PC-3 (cell line): ENCODE measurements around the gene MED13L.

Experiments
- EZH2 ChIP-seq: fragments of 300-600 bp; sonication (generic); IDR thresholded peaks from one replicate; pipeline ENCODE4 v1.6.1; 2017; ENCODE audit warnings: antibody characterized with exemption, mild to moderate bottlenecking, low read length; ENCODE audit not compliant: unreplicated experiment
- EZH2phosphoT487 ChIP-seq: fragments of 300-600 bp; sonication (generic); IDR thresholded peaks from 2 replicates; pipeline ENCODE4 v1.6.1; 2018; ENCODE audit warnings: mild to moderate bottlenecking, antibody characterized with exemption, low read length, borderline replicate concordance
- TF ChIP-seq, protein P1 (sequence below): fragments of 300-600 bp; sonication (generic); conservative IDR thresholded peaks from 2 replicates; pipeline ENCODE4 v1.5.1; 2017; ENCODE audit warnings: antibody characterized with exemption, low read depth, mild to moderate bottlenecking, low read length

DNA sequence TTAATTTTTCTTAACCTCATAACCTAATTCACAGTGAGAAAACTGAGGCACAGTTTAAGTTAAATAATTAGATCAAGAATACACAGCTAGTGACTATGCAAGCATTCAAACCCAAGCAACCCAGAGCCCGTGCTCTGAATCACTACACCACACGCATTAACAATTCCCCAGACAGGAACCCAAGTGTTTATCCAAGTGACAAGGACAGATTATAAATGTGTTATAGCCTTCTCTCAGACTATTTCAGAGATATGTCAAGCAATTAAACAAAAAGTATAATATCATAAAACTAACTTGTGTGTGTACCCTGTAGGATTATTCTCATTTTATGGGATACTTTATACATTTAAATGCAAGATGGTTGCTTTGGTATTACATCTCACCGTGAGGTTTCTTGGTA lies 43.8 kb downstream of the MED13L start:
- TF ChIP-seq, protein P1, sequence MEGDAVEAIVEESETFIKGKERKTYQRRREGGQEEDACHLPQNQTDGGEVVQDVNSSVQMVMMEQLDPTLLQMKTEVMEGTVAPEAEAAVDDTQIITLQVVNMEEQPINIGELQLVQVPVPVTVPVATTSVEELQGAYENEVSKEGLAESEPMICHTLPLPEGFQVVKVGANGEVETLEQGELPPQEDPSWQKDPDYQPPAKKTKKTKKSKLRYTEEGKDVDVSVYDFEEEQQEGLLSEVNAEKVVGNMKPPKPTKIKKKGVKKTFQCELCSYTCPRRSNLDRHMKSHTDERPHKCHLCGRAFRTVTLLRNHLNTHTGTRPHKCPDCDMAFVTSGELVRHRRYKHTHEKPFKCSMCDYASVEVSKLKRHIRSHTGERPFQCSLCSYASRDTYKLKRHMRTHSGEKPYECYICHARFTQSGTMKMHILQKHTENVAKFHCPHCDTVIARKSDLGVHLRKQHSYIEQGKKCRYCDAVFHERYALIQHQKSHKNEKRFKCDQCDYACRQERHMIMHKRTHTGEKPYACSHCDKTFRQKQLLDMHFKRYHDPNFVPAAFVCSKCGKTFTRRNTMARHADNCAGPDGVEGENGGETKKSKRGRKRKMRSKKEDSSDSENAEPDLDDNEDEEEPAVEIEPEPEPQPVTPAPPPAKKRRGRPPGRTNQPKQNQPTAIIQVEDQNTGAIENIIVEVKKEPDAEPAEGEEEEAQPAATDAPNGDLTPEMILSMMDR: no peak
- TF ChIP-seq EZH2 (no peak), EZH2phosphoT487 (no peak)
